ENCODE measurements around the gene OR10G3.

DNA sequence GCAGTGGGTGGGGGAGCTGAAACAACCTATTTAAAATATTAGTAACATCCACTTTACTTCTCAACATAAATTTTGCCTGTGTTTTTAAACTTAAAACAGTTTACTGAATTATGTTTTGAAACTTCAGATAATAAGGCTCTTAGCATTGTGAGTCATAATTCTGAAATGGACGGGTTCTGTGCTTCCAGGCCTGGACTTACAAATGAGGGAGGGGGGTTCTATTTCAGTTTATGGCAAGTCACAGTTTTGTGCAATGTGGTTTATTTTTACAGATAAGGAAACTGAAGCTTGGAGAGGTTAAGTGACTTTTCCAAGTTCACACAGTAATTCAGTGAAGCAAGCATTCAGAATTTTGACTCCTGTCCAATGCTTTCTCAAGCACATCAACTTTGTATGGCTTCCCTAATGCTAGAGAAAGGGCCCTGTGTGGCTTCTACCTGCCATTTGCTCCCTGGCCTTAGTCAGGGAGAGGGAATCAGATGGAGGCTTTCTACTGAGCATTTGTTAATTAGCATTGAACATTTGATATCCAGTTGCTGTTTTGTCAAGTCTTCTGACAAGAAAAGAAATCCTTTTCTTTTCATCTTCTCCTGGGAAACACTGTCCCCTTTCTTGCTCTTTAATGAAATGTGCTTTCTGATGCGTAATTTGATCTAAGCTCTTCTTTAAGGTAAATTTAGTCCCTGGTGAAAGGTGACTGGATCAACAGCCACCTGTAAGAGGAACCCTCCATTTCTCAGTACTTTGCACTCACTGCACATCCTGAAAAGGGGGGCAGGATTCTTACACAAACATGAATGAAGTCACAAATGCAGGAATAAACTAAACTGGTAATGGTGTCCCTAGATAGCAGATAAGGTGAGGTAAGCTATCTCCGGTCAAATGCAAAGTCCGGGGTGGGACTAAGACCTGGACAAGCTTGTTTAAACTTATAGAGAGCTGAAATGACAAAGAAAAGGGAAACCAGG lies 51.2 kb downstream of the OR10G3 start:
- TF ChIP-seq CTCF (IDR thresholded peaks at IDR 0.05; ENCODE audit: insufficient read depth, low read depth, low read length) (no peak), EZH2 (IDR thresholded peaks at IDR 0.05; ENCODE audit: insufficient read depth, low read length) (no peak)

All from astrocyte (in vitro differentiated cells and primary cell).